Measurements from ENCODE around the gene POLR2L. TPM values are rescaled to one million over a fixed set of nuclear protein-coding genes. Genes with fewer than 3 reads are reported as not detected.

Gene POLR2L
- total and polyA plus RNA-seq, 9 donors = 4.9 to 89.3 (median 62.7) TPM

- TF ChIP-seq EP300 (IDR thresholded peaks at IDR 0.05) = no peak
- TF ChIP-seq POLR2A (IDR thresholded peaks at IDR 0.05) = no peak
- no peak for TF ChIP-seq CTCF (IDR thresholded peaks at IDR 0.05)
- H3K4me3 ChIP-seq = no peak overlapping the region
- H3K27me3 ChIP-seq = no peaks in the 10 kb centered on the region
- intact Hi-C loops (cut with DNase I) = no loop called here
- H3K27ac ChIP-seq = no peak overlapping the region
- no peak for DNase-seq
- H3K4me1 ChIP-seq (ENCODE audit: insufficient read depth) = peaks cover 23% of the 10 kb centered on the region
- no peaks in the 10 kb centered on the region for H3K36me3 ChIP-seq
- H3K9me3 ChIP-seq = no peaks in the 10 kb centered on the region
- WGBS, 3 donors = 76 to 92% (median 82%) methylated on average over 8 to 9 of the region's 9 CpGs
Observed at GRCh38 chr11:836700-837099, 5.6 kb downstream of the POLR2L start.

GRCh38 chr11:836274-836673, 6.1 kb downstream of the POLR2L start:
- WGBS, 3 donors = 88 to 93% (median 89%) methylated on average over 5 to 14 of the region's 14 CpGs
- intact Hi-C loops (cut with DNase I) = no loop called here
- Histone ChIP-seq H3K4me1 (ENCODE audit: insufficient read depth) (peaks cover 21% of the 10 kb centered on the region), H3K9me3 (no peaks in the 10 kb centered on the region), H3K27ac (no peak overlapping the region), H3K27me3 (no peaks in the 10 kb centered on the region), H3K4me3 (no peak overlapping the region), H3K36me3 (no peaks in the 10 kb centered on the region)
- no peak for DNase-seq
- no peak for TF ChIP-seq EP300 (IDR thresholded peaks at IDR 0.05)
- TF ChIP-seq CTCF (IDR thresholded peaks at IDR 0.05) = no peak
- no peak for TF ChIP-seq POLR2A (IDR thresholded peaks at IDR 0.05)

GRCh38 chr11:834371-835316, 7.7 kb downstream of the POLR2L start:
- Histone ChIP-seq H3K27me3 (no peaks in the 10 kb centered on the region), H3K36me3 (no peaks in the 10 kb centered on the region), H3K27ac (peak overlapping the region; percentile 52), H3K4me3 (peak overlapping the region; percentile 13), H3K9me3 (no peaks in the 10 kb centered on the region), H3K4me1 (ENCODE audit: insufficient read depth) (peaks cover 21% of the 10 kb centered on the region)
- intact Hi-C loops (cut with DNase I) = no loop called here
- DNase-seq = peak in 1 of 5 donors; percentile 60
- 42 to 51% (median 51%) methylated on average over 31 of the region's 31 CpGs for WGBS, 3 donors
- TF ChIP-seq CTCF (IDR thresholded peaks at IDR 0.05) = no peak
- no peak for TF ChIP-seq POLR2A (IDR thresholded peaks at IDR 0.05)
- TF ChIP-seq EP300 (IDR thresholded peaks at IDR 0.05) = no peak

GRCh38 chr11:833849-834311, 8.4 kb downstream of the POLR2L start:
- 41 to 44% (median 41%) methylated on average over 8 to 9 of the region's 9 CpGs for WGBS, 3 donors
- no peak for TF ChIP-seq CTCF (IDR thresholded peaks at IDR 0.05)
- TF ChIP-seq POLR2A (IDR thresholded peaks at IDR 0.05) = no peak
- TF ChIP-seq EP300 (IDR thresholded peaks at IDR 0.05) = no peak
- intact Hi-C loops (cut with DNase I) = no loop called here
- Histone ChIP-seq H3K4me1 (ENCODE audit: insufficient read depth) (peaks cover 21% of the 10 kb centered on the region), H3K9me3 (no peaks in the 10 kb centered on the region), H3K27ac (peak overlapping the region in 1 of 2 donors; percentile 52), H3K36me3 (no peaks in the 10 kb centered on the region), H3K4me3 (peak overlapping the region; percentile 51), H3K27me3 (no peaks in the 10 kb centered on the region)
- DNase-seq = no peak

Measured in ovary (tissue), 9 donors.